GM23338 (cell line): ENCODE results near the gene SLC43A3. TPM values are rescaled to one million over a fixed set of nuclear protein-coding genes. Genes with fewer than 3 reads are reported as not detected.
"Not testable (repeated sequence)": the region's sequence is repeated elsewhere in the genome, so short reads cannot be mapped to it uniquely, and the experiment has no call there.

Experiments used
- ATAC-seq: fragments of 200-7000 bp; cut with Tn5 transposase; 3 replicates; pipeline ENCODE4 v1.9.1; 2020
- DNase-seq: peaks from one replicate; pipeline ENCODE4 v3.0.0-alpha.2; 2015; ENCODE audit warnings: low spot score
- H2AFZ ChIP-seq: fragments of 200-600 bp; sonication (generic); 2 replicates; pipeline ENCODE4 v1.8.0; 2016; ENCODE audit warnings: antibody characterized with exemption, mild to moderate bottlenecking, moderate library complexity
- H3F3A ChIP-seq: fragments of 200-600 bp; sonication (generic); replicated peaks from 2 replicates; pipeline ENCODE4 v1.8.0; 2017; ENCODE audit warnings: antibody characterized with exemption, mixed run types, low read depth
- H3K27ac ChIP-seq: fragments of 200-600 bp; sonication (generic); 2 replicates; pipeline ENCODE4 v1.6.1; 2016; ENCODE audit warnings: low read depth
- H3K27me3 ChIP-seq: fragments of 200-600 bp; sonication (generic); 2 replicates; pipeline ENCODE4 v1.8.0; 2016; ENCODE audit warnings: mild to moderate bottlenecking, mixed run types, moderate library complexity; ENCODE audit not compliant: insufficient read depth
- H3K36me3 ChIP-seq: fragments of 200-600 bp; sonication (generic); 2 replicates; pipeline ENCODE4 v1.8.0; 2016; ENCODE audit warnings: mild to moderate bottlenecking; ENCODE audit not compliant: insufficient read depth
- H3K4me1 ChIP-seq: fragments of 200-600 bp; sonication (generic); 2 replicates; pipeline ENCODE4 v1.8.0; 2016; ENCODE audit warnings: mild to moderate bottlenecking, moderate library complexity; ENCODE audit not compliant: insufficient read depth
- H3K4me2 ChIP-seq: fragments of 200-600 bp; sonication (generic); 2 replicates; pipeline ENCODE4 v1.7.1; 2017; ENCODE audit warnings: mixed run types
- H3K4me3 ChIP-seq: fragments of 200-600 bp; sonication (generic); 2 replicates; pipeline ENCODE4 v1.6.1; 2016; ENCODE audit warnings: mixed run types
- H3K79me2 ChIP-seq: fragments of 200-600 bp; sonication (generic); replicated peaks from 2 replicates; pipeline ENCODE4 v1.8.0; 2017; ENCODE audit warnings: mild to moderate bottlenecking; ENCODE audit not compliant: insufficient read depth
- H3K9me2 ChIP-seq: fragments of 200-600 bp; sonication (generic); 2 replicates; pipeline ENCODE4 v1.8.0; 2017; ENCODE audit not compliant: insufficient read depth
- H4K20me1 ChIP-seq: fragments of 200-600 bp; sonication (generic); replicated peaks from 2 replicates; pipeline ENCODE4 v1.8.0; 2017; ENCODE audit warnings: mild to moderate bottlenecking; ENCODE audit not compliant: insufficient read depth
- H3K27ac Mint-ChIP-seq: 2 replicates; pipeline ENCODE4 v1.8.0; 2020; ENCODE audit warnings: inconsistent platforms, mild to moderate bottlenecking, moderate library complexity, mixed read lengths
- H3K27me3 Mint-ChIP-seq: 3 replicates; pipeline ENCODE4 v1.8.0; 2022; ENCODE audit warnings: low read depth, mild to moderate bottlenecking, moderate library complexity, mixed read lengths, inconsistent platforms; ENCODE audit not compliant: insufficient read depth, poor library complexity
- H3K36me3 Mint-ChIP-seq: 3 replicates; pipeline ENCODE4 v1.8.0; 2021; ENCODE audit warnings: low read depth, mild to moderate bottlenecking, inconsistent platforms, moderate library complexity, mixed read lengths
- H3K4me1 Mint-ChIP-seq: 3 replicates; pipeline ENCODE4 v1.8.0; 2020; ENCODE audit warnings: mild to moderate bottlenecking, inconsistent platforms, mixed read lengths
- H3K4me3 Mint-ChIP-seq: 3 replicates; pipeline ENCODE4 v1.8.0; 2021; ENCODE audit warnings: moderate library complexity, mild to moderate bottlenecking, inconsistent platforms, mixed read lengths
- H3K9me3 Mint-ChIP-seq: 3 replicates; pipeline ENCODE4 v1.8.0; 2020; ENCODE audit warnings: moderate library complexity, mild to moderate bottlenecking, inconsistent platforms, mixed read lengths
- CREB1 ChIP-seq: fragments of 250-450 bp; sonication (Bioruptor Pico); IDR thresholded peaks from 2 replicates; pipeline ENCODE4 v1.5.0; 2020; ENCODE audit warnings: low read depth, mild to moderate bottlenecking, moderate library complexity
- JUNB ChIP-seq: IDR thresholded peaks from one replicate; pipeline ENCODE4 v1.6.1; 2016; ENCODE audit warnings: antibody characterized with exemption; ENCODE audit not compliant: unreplicated experiment
- NANOG ChIP-seq: IDR thresholded peaks from 2 replicates; pipeline ENCODE4 v1.6.1; 2016; ENCODE audit warnings: antibody characterized with exemption, borderline replicate concordance
- POLR2AphosphoS5 ChIP-seq: IDR thresholded peaks from 2 replicates; pipeline ENCODE4 v1.6.1; 2016; ENCODE audit warnings: antibody characterized with exemption, low read depth
- ZNF114 ChIP-seq: fragments of 250-450 bp; sonication (Bioruptor Pico); IDR thresholded peaks from 2 replicates; pipeline ENCODE4 v1.5.0; 2020; ENCODE audit warnings: mild to moderate bottlenecking, moderate library complexity
- ZNF331 ChIP-seq: fragments of 250-450 bp; sonication (Bioruptor Pico); IDR thresholded peaks from 2 replicates; pipeline ENCODE4 v1.5.0; 2020; ENCODE audit warnings: low read depth, mild to moderate bottlenecking, moderate library complexity
- polyA plus RNA-seq: library from polyadenylated mRNA; unstranded; fragments of >200 nt; fragmentation: Nextera tagmentation; extraction: Ambion mirVana; gene quantifications from 2 replicates; pipeline ENCODE4 v1.2.1, GENCODE V29; 2016
- total RNA-seq: library from RNA; depleted of rRNA; stranded (reverse); fragments of >200 nt; shearing (Covaris generic); gene quantifications from 2 replicates; pipeline ENCODE4 v1.2.3, GENCODE V29; 2014
- TF ChIP-seq, protein P1 (sequence below): fragments of 250-450 bp; sonication (Bioruptor Pico); IDR thresholded peaks from 2 replicates; pipeline ENCODE4 v1.5.0; 2020; ENCODE audit warnings: mild to moderate bottlenecking, moderate library complexity
- TF ChIP-seq, protein P2 (sequence below), 2 experiments: fragments of 200-600 bp in 1 of 2; sonication (generic) in 1 of 2; conservative IDR thresholded peaks; 2 replicates each; pipeline versions ENCODE4 v1.5.1 to v1.6.1; 2016 to 2017; ENCODE audit warnings: antibody characterized with exemption in 2 of 2, low read depth in 2 of 2, mild to moderate bottlenecking in 2 of 2, moderate library complexity in 1 of 2

Gene SLC43A3
- total and polyA plus RNA-seq, 2 experiments from 2014 or later, result 14.3 to 24.8 TPM

GRCh38 chr11:57403003-57403801 lies 23.7 kb downstream of the SLC43A3 start:
- H3K4me3 ChIP-seq, H3F3A ChIP-seq: not testable (repeated sequence)

GRCh38 chr11:57402188-57403002 lies 24.5 kb downstream of the SLC43A3 start:
- Histone ChIP-seq H3K36me3 (no peaks in the 10 kb centered on the region), H4K20me1 (no peaks in the 10 kb centered on the region), H3K27ac (no peak overlapping the region), H3K4me1 (no peaks in the 10 kb centered on the region), H2AFZ (no peak overlapping the region), H3K27me3 (no peaks in the 10 kb centered on the region), H3K4me3 (no peak overlapping the region), H3K9me2 (no peaks in the 10 kb centered on the region), H3K79me2 (no peaks in the 10 kb centered on the region), H3K4me2 (no peak overlapping the region), H3F3A (no peaks in the 10 kb centered on the region)
- H3K4me3 Mint-ChIP-seq, result no peak overlapping the region
- ATAC-seq (no peak), DNase-seq (no peak)
- peaks cover 8% of the 10 kb centered on the region for H3K27me3 Mint-ChIP-seq
- H3K9me3 Mint-ChIP-seq, result no peaks in the 10 kb centered on the region
- no peaks in the 10 kb centered on the region for H3K4me1 Mint-ChIP-seq
- TF ChIP-seq, protein P1, sequence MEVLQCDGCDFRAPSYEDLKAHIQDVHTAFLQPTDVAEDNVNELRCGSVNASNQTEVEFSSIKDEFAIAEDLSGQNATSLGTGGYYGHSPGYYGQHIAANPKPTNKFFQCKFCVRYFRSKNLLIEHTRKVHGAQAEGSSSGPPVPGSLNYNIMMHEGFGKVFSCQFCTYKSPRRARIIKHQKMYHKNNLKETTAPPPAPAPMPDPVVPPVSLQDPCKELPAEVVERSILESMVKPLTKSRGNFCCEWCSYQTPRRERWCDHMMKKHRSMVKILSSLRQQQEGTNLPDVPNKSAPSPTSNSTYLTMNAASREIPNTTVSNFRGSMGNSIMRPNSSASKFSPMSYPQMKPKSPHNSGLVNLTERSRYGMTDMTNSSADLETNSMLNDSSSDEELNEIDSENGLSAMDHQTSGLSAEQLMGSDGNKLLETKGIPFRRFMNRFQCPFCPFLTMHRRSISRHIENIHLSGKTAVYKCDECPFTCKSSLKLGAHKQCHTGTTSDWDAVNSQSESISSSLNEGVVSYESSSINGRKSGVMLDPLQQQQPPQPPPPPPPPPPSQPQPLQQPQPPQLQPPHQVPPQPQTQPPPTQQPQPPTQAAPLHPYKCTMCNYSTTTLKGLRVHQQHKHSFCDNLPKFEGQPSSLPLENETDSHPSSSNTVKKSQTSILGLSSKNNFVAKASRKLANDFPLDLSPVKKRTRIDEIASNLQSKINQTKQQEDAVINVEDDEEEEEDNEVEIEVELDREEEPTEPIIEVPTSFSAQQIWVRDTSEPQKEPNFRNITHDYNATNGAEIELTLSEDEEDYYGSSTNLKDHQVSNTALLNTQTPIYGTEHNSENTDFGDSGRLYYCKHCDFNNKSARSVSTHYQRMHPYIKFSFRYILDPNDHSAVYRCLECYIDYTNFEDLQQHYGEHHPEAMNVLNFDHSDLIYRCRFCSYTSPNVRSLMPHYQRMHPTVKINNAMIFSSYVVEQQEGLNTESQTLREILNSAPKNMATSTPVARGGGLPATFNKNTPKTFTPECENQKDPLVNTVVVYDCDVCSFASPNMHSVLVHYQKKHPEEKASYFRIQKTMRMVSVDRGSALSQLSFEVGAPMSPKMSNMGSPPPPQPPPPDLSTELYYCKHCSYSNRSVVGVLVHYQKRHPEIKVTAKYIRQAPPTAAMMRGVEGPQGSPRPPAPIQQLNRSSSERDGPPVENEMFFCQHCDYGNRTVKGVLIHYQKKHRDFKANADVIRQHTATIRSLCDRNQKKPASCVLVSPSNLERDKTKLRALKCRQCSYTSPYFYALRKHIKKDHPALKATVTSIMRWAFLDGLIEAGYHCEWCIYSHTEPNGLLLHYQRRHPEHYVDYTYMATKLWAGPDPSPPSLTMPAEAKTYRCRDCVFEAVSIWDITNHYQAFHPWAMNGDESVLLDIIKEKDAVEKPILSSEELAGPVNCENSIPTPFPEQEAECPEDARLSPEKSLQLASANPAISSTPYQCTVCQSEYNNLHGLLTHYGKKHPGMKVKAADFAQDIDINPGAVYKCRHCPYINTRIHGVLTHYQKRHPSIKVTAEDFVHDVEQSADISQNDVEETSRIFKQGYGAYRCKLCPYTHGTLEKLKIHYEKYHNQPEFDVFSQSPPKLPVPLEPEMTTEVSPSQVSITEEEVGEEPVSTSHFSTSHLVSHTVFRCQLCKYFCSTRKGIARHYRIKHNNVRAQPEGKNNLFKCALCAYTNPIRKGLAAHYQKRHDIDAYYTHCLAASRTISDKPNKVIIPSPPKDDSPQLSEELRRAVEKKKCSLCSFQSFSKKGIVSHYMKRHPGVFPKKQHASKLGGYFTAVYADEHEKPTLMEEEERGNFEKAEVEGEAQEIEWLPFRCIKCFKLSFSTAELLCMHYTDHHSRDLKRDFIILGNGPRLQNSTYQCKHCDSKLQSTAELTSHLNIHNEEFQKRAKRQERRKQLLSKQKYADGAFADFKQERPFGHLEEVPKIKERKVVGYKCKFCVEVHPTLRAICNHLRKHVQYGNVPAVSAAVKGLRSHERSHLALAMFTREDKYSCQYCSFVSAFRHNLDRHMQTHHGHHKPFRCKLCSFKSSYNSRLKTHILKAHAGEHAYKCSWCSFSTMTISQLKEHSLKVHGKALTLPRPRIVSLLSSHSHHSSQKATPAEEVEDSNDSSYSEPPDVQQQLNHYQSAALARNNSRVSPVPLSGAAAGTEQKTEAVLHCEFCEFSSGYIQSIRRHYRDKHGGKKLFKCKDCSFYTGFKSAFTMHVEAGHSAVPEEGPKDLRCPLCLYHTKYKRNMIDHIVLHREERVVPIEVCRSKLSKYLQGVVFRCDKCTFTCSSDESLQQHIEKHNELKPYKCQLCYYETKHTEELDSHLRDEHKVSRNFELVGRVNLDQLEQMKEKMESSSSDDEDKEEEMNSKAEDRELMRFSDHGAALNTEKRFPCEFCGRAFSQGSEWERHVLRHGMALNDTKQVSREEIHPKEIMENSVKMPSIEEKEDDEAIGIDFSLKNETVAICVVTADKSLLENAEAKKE, result no peak
- TF ChIP-seq CREB1 (CRISPR knock-in tag) (no peak), JUNB (no peak), NANOG (no peak), ZNF331 (CRISPR knock-in tag) (no peak), POLR2AphosphoS5 (no peak), ZNF114 (CRISPR knock-in tag) (no peak)
- TF ChIP-seq, protein P2, sequence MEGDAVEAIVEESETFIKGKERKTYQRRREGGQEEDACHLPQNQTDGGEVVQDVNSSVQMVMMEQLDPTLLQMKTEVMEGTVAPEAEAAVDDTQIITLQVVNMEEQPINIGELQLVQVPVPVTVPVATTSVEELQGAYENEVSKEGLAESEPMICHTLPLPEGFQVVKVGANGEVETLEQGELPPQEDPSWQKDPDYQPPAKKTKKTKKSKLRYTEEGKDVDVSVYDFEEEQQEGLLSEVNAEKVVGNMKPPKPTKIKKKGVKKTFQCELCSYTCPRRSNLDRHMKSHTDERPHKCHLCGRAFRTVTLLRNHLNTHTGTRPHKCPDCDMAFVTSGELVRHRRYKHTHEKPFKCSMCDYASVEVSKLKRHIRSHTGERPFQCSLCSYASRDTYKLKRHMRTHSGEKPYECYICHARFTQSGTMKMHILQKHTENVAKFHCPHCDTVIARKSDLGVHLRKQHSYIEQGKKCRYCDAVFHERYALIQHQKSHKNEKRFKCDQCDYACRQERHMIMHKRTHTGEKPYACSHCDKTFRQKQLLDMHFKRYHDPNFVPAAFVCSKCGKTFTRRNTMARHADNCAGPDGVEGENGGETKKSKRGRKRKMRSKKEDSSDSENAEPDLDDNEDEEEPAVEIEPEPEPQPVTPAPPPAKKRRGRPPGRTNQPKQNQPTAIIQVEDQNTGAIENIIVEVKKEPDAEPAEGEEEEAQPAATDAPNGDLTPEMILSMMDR (conservative IDR thresholded peaks at IDR 0.05; ENCODE audit: low read depth in 2 of 2), result no peak
- H3K36me3 Mint-ChIP-seq, result peaks cover 10% of the 10 kb centered on the region; the same call in 1 of the 3 replicates
- no peak overlapping the region for H3K27ac Mint-ChIP-seq

More at GRCh38 chr11:57403003-57403801, 23.7 kb downstream of the SLC43A3 start:
- H3K4me3 Mint-ChIP-seq, H3K9me3 Mint-ChIP-seq, H3K27me3 Mint-ChIP-seq, H3K79me2 ChIP-seq, H3K4me1 ChIP-seq, H3K27ac ChIP-seq, H2AFZ ChIP-seq, ATAC-seq, H3K4me1 Mint-ChIP-seq, DNase-seq, H3K4me2 ChIP-seq, H3K9me2 ChIP-seq, H3K27me3 ChIP-seq, H3K36me3 ChIP-seq, H3K27ac Mint-ChIP-seq, H4K20me1 ChIP-seq: not testable (repeated sequence)
- peaks cover 18% of the 10 kb centered on the region; the same call in 2 of the 3 replicates for H3K36me3 Mint-ChIP-seq
